K562 (cell line): Measurements from ENCODE around the gene ETV3. TPM values are rescaled to one million over a fixed set of nuclear protein-coding genes. Genes with fewer than 3 reads are reported as not detected.

ENCODE experiments used
- CBX5 ChIP-seq: IDR thresholded peaks from 2 replicates; pipeline ENCODE4 v1.6.1; 2014; ENCODE audit warnings: low read depth, borderline replicate concordance
- EP400 ChIP-seq: fragments of 450-650 bp; IDR thresholded peaks from 2 replicates; pipeline ENCODE4 v1.6.1; 2017; ENCODE audit warnings: antibody characterized with exemption, mild to moderate bottlenecking, moderate library complexity
- HDAC8 ChIP-seq: fragments of 450-650 bp; IDR thresholded peaks from 2 replicates; pipeline ENCODE4 v1.6.1; 2016; ENCODE audit warnings: mild to moderate bottlenecking, missing genetic modification characterization, moderate library complexity, missing compliant biosample characterization
- HDGF ChIP-seq: fragments of 450-650 bp; IDR thresholded peaks from 2 replicates; pipeline ENCODE4 v1.6.1; 2016
- HNRNPUL1 ChIP-seq: fragments of 200-400 bp; formaldehyde crosslinking; IDR thresholded peaks from 2 replicates; pipeline ENCODE4 v1.6.1; 2017; ENCODE audit warnings: low read length
- JUND ChIP-seq, 2 experiments: IDR thresholded peaks; 2 replicates in 1 of 2; 3 replicates in 1 of 2; pipeline ENCODE4 v1.6.1; 2011; ENCODE audit warnings: borderline replicate concordance in 2 of 2, low read depth in 2 of 2, low read length in 2 of 2, improper control_type of control experiment in 1 of 2, missing biosample characterization in 1 of 2, missing genetic modification characterization in 1 of 2, missing genetic modification reagents in 1 of 2
- NFRKB ChIP-seq: fragments of 450-650 bp; IDR thresholded peaks from 2 replicates; pipeline ENCODE4 v1.6.1; 2016; ENCODE audit warnings: low read depth
- PYGO2 ChIP-seq: fragments of 450-650 bp; IDR thresholded peaks from 2 replicates; pipeline ENCODE4 v1.6.1; 2016; ENCODE audit warnings: mild to moderate bottlenecking, missing genetic modification characterization, moderate library complexity, missing compliant biosample characterization
- RAD51 ChIP-seq: fragments of 450-650 bp; IDR thresholded peaks from 2 replicates; pipeline ENCODE4 v1.7.1; 2016; ENCODE audit warnings: low read depth, mild to moderate bottlenecking, borderline replicate concordance
- SMARCE1 ChIP-seq: fragments of 450-650 bp; IDR thresholded peaks from 2 replicates; pipeline ENCODE4 v1.7.1; 2016; ENCODE audit warnings: mild to moderate bottlenecking
- SPI1 ChIP-seq: IDR thresholded peaks from 2 replicates; pipeline ENCODE4 v1.6.1; 2011; ENCODE audit warnings: low read depth, low read length, control low read depth, borderline replicate concordance
- TAL1 ChIP-seq: fragments of 450-650 bp; IDR thresholded peaks from 2 replicates; pipeline ENCODE4 v1.6.1; 2016; ENCODE audit warnings: mild to moderate bottlenecking
- ZFPM2 ChIP-seq: fragments of 250-450 bp; sonication (Bioruptor Pico); IDR thresholded peaks from 2 replicates; pipeline ENCODE4 v1.5.1; 2022; ENCODE audit warnings: mild to moderate bottlenecking
- ZNF121 ChIP-seq: sonication (generic); formaldehyde crosslinking; conservative IDR thresholded peaks from 2 replicates; pipeline ENCODE4 v1.8.0; 2022; ENCODE audit warnings: missing genetic modification reagents
- ZNF124 ChIP-seq: sonication (generic); formaldehyde crosslinking; IDR thresholded peaks from 2 replicates; pipeline ENCODE4 v1.8.1; 2022; ENCODE audit warnings: missing genetic modification reagents
- ZNF143 ChIP-seq: sonication (generic); formaldehyde crosslinking; IDR thresholded peaks from 2 replicates; pipeline ENCODE4 v1.9.0; 2022; ENCODE audit warnings: mild to moderate bottlenecking, missing genetic modification reagents
- ZNF232 ChIP-seq: sonication (generic); formaldehyde crosslinking; IDR thresholded peaks from 2 replicates; pipeline ENCODE4 v1.8.0; 2022; ENCODE audit warnings: mild to moderate bottlenecking, missing genetic modification reagents
- polyA plus RNA-seq, 8 experiments: library from polyadenylated mRNA; depleted of rRNA in 4 of 8; stranded (reverse) in 5 of 8; unstranded in 3 of 8; fragments of >200 nt; fragmentation: Nextera tagmentation in 2 of 8; fragmentation: Illumina TruSeq in 1 of 8; extraction: Ambion mirVana in 2 of 8; extraction: Trizol in 1 of 8; gene quantifications; 2 replicates each; pipeline versions ENCODE4 v1.2.1 to v1.2.3, GENCODE V29; 2011 to 2014; ENCODE audit warnings: inconsistent platforms in 1 of 8, missing spikeins in 1 of 8
- total RNA-seq, 7 experiments: library from RNA; depleted of rRNA in 6 of 7; stranded (reverse); fragments of >200 nt in 6 of 7; fragmentation: Illumina TruSeq in 2 of 7; extraction: Trizol in 2 of 7; gene quantifications; 2 replicates each; pipeline versions ENCODE4 v1.2.1 to v1.2.3, GENCODE V29; 2011 to 2021; ENCODE audit warnings: low replicate concordance in 1 of 7
- TF ChIP-seq, protein P1 (sequence below): fragments of 200-800 bp; sonication (Bioruptor generic); IDR thresholded peaks from 2 replicates; pipeline ENCODE4 v1.6.1; 2016; ENCODE audit warnings: missing genetic modification characterization, missing compliant biosample characterization
- TF ChIP-seq, protein P2 (sequence below): sonication (generic); formaldehyde crosslinking; IDR thresholded peaks from 2 replicates; pipeline ENCODE4 v1.8.0; 2022; ENCODE audit warnings: mild to moderate bottlenecking, missing genetic modification reagents
- TF ChIP-seq, protein P3 (sequence below): sonication (generic); formaldehyde crosslinking; IDR thresholded peaks from 2 replicates; pipeline ENCODE4 v1.8.0; 2022; ENCODE audit warnings: mild to moderate bottlenecking, missing genetic modification reagents
- TF ChIP-seq, protein P4 (sequence below): sonication (generic); formaldehyde crosslinking; IDR thresholded peaks from 2 replicates; pipeline ENCODE4 v1.8.0; 2022; ENCODE audit warnings: missing genetic modification reagents, mild to moderate bottlenecking, moderate library complexity, borderline replicate concordance

Gene ETV3
- total and polyA plus RNA-seq, 9 of the 15 experiments (the other 6 are each of a cell fraction or from before 2014, with no cell fraction given): 3.1 to 16.0 (median 9.0) TPM

DNA sequence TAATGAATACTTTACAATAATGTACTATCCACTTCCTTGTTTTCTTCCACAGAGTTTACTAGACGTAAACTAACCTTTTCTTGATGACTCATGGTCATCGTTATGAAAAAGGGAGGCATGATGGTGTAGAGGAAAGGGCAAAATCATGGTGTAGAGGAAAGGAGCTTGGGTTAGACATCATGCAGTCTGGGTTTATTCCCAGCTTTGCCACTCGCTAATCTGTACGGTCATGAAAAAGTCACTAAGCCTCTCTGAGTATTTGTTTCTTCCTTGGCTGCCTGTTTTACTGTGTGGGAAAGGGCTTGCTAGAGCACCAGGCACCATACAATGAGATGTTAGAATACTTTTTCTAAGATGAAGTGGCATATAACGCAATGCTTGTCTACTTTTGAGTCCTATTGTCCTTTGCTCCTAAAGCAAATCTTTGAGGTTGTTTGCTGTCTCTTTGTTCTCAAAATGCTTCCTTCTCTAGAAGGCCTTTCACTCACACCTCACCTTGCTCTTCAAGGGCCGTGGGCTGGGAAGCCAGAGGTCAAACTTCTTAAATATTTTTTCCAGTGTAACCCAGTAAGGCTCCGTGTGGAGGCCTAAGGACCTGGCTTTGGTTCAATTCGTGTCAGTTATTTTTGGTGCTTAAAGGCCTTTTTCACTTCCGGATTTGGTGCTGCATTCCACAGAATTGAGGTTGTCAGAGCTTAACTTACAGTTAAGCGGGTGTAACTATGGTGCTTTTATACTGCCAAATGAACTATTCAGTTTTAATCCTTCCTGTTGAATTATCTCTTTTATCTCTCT is 9.9 kb upstream of the ETV3 start (continued):
- TF ChIP-seq CBX5 (no peak), RAD51 (no peak), SMARCE1 (0 out of 2 replicates have a peak, but pooled peaks have one; percentile 37), ZNF143 (CRISPR knock-in tag) (no peak), ZNF121 (CRISPR knock-in tag) (no peak), HDAC8 (tag) (no peak), PYGO2 (peak; percentile 50; the same call in 1 of the 2 replicates), ZNF232 (CRISPR knock-in tag) (no peak), JUND (IDR thresholded peaks at IDR 0.05; ENCODE audit: borderline replicate concordance, low read depth, low read length) (peak; percentile 71; the same call in 1 of the 2 replicates), JUND (tag; IDR thresholded peaks at IDR 0.05; ENCODE audit: borderline replicate concordance, low read depth, low read length) (peak; percentile 76; the same call in 2 of the 3 replicates), HDGF (no peak), ZFPM2 (CRISPR knock-in tag) (no peak), EP400 (0 out of 2 replicates have a peak, but pooled peaks have one; percentile 12), NFRKB (peak; percentile 62; the same call in 1 of the 2 replicates), SPI1 (peak; percentile 73), TAL1 (no peak), HNRNPUL1 (no peak), ZNF124 (CRISPR knock-in tag) (no peak)
- TF ChIP-seq, protein P1, sequence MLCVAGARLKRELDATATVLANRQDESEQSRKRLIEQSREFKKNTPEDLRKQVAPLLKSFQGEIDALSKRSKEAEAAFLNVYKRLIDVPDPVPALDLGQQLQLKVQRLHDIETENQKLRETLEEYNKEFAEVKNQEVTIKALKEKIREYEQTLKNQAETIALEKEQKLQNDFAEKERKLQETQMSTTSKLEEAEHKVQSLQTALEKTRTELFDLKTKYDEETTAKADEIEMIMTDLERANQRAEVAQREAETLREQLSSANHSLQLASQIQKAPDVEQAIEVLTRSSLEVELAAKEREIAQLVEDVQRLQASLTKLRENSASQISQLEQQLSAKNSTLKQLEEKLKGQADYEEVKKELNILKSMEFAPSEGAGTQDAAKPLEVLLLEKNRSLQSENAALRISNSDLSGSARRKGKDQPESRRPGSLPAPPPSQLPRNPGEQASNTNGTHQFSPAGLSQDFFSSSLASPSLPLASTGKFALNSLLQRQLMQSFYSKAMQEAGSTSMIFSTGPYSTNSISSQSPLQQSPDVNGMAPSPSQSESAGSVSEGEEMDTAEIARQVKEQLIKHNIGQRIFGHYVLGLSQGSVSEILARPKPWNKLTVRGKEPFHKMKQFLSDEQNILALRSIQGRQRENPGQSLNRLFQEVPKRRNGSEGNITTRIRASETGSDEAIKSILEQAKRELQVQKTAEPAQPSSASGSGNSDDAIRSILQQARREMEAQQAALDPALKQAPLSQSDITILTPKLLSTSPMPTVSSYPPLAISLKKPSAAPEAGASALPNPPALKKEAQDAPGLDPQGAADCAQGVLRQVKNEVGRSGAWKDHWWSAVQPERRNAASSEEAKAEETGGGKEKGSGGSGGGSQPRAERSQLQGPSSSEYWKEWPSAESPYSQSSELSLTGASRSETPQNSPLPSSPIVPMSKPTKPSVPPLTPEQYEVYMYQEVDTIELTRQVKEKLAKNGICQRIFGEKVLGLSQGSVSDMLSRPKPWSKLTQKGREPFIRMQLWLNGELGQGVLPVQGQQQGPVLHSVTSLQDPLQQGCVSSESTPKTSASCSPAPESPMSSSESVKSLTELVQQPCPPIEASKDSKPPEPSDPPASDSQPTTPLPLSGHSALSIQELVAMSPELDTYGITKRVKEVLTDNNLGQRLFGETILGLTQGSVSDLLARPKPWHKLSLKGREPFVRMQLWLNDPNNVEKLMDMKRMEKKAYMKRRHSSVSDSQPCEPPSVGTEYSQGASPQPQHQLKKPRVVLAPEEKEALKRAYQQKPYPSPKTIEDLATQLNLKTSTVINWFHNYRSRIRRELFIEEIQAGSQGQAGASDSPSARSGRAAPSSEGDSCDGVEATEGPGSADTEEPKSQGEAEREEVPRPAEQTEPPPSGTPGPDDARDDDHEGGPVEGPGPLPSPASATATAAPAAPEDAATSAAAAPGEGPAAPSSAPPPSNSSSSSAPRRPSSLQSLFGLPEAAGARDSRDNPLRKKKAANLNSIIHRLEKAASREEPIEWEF: no peak
- TF ChIP-seq, protein P2, sequence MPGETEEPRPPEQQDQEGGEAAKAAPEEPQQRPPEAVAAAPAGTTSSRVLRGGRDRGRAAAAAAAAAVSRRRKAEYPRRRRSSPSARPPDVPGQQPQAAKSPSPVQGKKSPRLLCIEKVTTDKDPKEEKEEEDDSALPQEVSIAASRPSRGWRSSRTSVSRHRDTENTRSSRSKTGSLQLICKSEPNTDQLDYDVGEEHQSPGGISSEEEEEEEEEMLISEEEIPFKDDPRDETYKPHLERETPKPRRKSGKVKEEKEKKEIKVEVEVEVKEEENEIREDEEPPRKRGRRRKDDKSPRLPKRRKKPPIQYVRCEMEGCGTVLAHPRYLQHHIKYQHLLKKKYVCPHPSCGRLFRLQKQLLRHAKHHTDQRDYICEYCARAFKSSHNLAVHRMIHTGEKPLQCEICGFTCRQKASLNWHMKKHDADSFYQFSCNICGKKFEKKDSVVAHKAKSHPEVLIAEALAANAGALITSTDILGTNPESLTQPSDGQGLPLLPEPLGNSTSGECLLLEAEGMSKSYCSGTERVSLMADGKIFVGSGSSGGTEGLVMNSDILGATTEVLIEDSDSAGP (CRISPR knock-in tag): no peak
- TF ChIP-seq, protein P3, sequence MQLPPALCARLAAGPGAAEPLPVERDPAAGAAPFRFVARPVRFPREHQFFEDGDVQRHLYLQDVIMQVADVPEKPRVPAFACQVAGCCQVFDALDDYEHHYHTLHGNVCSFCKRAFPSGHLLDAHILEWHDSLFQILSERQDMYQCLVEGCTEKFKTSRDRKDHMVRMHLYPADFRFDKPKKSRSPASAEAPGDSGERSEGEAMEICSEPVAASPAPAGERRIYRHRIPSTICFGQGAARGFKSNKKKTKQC: no peak
- TF ChIP-seq, protein P4, sequence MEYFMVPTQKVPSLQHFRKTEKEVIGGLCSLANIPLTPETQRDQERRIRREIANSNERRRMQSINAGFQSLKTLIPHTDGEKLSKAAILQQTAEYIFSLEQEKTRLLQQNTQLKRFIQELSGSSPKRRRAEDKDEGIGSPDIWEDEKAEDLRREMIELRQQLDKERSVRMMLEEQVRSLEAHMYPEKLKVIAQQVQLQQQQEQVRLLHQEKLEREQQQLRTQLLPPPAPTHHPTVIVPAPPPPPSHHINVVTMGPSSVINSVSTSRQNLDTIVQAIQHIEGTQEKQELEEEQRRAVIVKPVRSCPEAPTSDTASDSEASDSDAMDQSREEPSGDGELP: no peak
